Measurements from ENCODE around the gene PHLDA3.
"Not testable (repeated sequence)": the region's sequence is repeated elsewhere in the genome, so short reads cannot be mapped to it uniquely, and the experiment has no call there.

Gene PHLDA3

DNA sequence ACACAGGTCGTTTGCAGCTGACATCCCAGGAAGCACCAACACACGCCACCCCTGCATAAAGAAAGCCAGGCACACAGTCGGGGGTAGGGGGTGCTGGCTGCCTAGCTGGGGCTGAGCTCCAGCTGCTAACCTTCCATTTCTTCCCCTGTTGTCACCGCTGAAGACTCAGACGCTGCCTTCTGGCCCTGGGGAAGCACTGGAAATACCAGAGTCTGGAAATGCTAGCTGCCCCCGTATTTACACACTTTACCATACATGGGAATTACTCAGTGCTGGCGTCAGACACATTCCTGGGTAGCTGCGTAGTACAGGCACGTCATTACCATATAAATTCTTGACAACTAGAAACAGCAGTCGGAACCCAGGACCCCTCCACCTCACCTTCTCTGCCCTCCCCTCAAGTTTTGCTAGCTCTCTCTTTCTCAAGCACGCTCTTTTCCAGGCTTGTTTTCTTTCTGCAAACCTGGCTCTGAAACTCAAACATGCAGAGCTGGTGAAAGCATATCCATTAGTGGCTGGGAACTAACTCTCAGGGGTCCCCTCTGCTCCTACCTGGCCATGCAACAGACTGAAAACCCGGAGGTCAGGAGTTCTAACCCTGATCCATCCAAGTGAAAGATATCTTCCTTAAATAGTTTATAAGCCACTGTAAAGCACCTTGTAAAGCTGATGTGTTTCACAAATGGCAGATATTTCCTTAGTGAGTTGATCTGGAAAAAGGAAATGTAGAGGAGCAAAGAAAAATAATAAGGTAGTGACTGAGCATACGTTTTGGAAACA lies 34.6 kb upstream of the PHLDA3 start:
- no peak for DNase-seq (ENCODE audit: low read depth in 1 of 2, low spot score in 1 of 2)

DNA sequence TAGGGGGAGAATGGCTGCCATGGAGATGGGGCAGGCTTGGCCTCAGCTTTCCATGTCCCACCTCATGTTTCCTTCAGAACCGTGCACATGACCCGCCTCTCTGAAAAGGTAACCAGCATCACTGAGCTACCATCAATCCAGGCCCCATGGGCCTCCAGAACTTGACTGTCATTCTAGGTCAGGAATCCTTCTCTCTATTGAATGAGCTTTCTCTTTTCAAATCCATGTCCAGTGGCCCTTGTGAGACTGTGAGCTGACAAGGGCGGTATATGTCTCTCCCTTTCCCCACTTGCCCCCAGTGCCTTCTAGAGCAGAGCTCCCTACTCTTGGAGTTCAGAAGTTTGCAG lies 33.5 kb upstream of the PHLDA3 start:
- DNase-seq (ENCODE audit: low read depth in 1 of 2, low spot score in 1 of 2), result no peak

DNA sequence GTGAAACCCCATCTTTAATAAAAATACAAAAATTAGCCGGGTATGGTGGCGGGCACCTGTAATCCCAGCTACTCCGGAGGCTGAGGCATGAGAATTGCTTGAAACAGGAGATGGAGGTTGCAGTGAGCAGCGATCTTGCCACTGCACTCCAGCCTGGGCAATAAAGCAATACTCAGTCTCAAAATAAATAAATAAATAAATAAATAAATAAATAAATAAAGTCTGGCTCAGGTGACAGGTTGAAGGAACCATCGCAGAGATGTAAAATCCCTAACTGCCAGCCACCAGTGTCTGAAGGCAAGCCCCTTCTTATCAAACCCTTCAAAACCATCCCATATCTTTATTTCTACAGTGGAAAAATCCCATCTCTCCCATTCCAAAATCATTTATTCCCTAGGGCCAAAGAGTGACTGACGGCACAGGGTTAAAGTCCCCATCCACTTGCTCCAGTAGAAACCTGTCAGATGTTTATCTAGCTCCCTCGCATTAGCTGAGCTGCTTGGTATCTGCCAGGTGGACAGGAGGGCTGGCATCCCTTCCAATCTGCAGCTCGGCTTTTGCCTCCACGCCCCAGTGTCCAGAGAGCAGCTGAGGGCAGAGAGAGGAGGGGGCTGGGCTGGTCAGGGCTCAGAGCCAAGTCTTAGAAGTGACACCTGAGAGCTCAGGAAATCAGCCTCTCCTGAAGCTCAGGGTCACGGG lies 33.0 kb upstream of the PHLDA3 start:
- DNase-seq (ENCODE audit: low read depth in 1 of 2, low spot score in 1 of 2), result no peak

DNA sequence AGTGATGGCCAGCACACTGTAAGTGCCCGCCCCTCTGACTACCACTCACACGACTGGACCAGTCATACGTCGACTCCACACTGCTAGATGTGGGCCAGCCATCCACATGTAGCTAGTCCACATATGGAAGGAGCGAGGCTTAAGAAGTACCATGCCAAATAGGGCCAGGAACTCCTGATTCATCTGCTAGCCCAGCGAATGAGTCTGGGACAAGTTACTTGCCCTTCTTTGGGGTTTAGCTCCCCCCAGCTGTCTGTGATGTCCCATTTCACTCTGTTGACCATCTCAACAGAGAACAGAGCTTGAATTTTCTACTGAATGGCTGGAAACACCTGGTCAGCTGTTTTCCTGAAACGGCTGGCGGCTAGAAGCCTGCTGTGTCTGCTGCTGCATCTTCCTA lies 32.2 kb upstream of the PHLDA3 start:
- no peak for DNase-seq (ENCODE audit: low read depth in 1 of 2, low spot score in 1 of 2)

DNA sequence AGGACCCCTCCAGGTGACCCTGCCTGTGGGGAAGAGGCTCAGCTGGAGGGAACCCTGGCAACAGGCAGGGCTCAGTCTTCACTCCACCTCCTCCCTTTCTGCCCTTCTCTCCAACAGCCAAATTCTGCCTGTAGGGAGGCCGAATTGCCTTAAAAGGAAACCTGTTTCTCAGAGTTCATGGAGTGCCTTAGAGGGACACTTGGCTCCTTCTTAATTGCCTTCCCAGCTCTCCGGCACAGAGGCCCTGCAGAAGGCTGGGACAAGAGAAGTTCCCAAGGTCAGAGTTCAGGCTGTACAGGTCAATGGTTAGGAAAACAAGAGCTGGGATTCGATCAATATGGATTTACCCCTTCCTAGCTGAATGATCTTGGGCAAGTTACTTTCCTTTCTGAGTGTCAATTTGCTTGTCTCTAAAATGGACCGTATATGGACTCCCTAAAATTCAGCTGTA lies 31.7 kb upstream of the PHLDA3 start:
- DNase-seq (ENCODE audit: low read depth in 1 of 2, low spot score in 1 of 2), result no peak

DNA sequence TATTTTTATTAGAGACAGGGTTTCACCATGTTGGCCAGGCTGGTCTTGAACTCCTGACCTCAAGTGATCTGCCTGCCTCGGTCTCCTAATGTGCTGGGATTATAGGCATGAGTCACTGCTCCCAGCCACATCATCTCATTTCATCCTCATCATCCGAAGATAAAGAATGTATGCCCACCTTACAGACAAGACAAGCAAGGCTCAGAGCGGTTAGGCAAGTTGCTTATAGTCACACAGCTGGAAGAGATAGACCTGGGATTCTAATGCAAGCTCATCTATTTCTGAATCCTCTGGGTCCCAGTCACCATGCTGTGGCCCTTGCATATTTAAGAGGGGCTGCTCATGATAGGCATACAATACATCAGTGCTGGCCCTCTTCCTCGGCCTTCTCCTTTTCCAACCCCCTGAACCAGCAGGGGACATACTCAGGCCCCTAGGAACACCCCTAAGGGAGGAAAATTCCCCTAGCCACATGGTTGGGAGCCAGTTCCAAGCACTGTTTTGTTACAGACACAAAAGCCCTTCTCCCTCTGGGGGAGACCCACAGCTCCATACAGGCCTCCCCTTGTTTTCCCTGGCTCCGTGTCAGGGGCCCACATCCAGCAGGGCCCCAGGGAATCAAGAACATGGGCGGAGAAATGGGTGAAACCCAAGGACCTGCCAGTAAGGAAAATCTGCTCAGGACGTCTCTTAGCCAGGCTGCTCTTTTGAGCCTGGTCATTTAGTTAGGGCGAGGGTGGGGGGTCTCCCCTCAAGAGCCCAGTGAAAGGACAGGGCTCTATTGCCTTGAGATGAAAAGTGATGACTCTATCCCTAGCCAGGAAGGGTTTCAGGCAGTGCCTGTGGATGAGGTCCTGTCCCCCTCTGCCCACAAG lies 31.0 kb upstream of the PHLDA3 start:
- no peak for DNase-seq (ENCODE audit: low read depth in 1 of 2, low spot score in 1 of 2)

DNA sequence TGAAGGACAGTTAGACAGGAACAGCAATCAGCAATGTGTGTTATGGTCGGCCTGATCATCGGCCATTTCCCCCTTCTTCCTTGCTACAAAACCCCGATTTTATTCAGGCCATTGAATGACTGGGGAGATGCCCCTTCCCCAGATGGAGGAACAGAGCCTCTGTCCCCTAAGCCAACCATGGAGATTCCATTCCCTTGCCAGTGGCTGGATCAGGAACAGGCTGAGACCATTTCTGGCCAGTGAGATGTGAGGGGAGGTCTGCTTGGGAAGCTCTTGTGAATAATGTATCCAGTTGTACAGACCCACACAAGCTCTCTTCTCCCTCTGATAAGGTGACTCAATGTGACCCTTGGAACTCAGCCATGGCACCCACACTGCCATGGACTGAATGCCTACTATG lies 30.2 kb upstream of the PHLDA3 start:
- no peak for DNase-seq (ENCODE audit: low read depth in 1 of 2, low spot score in 1 of 2)

DNA sequence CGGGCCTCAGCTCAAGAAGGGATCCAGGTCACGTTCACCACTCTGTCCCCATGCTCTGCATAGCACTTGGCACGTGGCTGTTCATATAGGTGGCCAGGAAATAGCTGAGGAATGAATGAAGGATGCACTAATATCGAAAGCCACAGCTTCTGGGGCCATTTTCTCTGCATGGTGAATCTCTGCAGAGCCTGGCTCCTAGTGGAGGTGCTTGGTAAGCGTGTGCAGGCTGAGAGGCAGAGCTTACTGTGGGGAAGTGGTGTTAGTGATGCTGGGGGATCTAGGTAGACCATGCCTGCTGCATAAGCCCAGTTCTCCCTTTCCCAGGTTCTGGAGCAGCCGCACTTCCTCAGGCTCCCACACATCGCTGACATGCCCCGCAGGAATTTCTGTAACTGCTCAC lies 29.6 kb upstream of the PHLDA3 start:
- no peak for DNase-seq (ENCODE audit: low read depth in 1 of 2, low spot score in 1 of 2)

DNA sequence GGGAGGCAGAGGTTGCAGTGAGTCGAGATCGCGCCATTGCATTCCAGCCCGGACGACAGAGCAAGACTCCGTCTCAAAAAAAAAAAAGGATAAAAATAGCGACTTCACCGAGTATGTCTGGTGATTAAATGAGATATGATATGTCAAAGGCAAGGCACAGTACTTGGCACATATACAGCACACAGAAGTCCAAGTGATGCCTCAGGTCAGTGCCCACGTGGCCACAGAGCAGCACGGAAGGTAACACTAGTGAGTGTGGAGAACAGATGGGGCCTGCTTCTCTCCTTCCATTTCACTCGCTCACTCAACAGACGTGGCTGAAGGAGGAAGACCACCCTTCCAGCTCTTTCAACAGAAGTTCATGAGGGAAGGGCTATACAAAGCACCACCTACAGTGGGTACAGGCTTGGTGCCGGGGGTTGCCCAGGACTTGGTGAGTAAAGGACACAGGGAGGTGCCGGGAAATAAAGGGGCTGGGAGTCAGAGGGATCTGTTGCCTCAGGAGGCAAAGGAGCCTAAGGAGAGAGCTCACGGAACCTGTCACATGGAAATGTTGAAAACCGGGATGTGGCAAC lies 29.0 kb upstream of the PHLDA3 start:
- DNase-seq (ENCODE audit: low read depth in 1 of 2, low spot score in 1 of 2), result no peak

DNA sequence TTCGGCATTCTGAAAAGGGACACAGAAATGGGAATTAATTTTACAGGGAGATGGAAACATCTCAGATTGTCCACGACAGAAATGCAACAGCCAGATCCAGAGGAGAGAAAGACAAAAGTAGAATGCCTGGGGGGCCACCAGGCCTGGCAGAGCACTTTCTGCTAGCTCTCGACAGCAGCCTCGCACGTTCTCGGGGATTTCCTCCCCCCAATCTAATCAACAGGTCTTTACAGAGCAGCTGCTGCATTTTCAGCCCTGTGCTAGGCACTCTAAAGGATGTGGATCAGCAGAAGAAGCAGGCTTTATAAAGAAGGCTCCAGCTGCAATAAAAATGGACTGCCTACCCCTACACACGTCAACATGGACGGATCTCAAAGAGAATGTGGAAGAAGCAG lies 27.3 kb upstream of the PHLDA3 start:
- DNase-seq (ENCODE audit: low read depth in 1 of 2, low spot score in 1 of 2), result no peak

DNA sequence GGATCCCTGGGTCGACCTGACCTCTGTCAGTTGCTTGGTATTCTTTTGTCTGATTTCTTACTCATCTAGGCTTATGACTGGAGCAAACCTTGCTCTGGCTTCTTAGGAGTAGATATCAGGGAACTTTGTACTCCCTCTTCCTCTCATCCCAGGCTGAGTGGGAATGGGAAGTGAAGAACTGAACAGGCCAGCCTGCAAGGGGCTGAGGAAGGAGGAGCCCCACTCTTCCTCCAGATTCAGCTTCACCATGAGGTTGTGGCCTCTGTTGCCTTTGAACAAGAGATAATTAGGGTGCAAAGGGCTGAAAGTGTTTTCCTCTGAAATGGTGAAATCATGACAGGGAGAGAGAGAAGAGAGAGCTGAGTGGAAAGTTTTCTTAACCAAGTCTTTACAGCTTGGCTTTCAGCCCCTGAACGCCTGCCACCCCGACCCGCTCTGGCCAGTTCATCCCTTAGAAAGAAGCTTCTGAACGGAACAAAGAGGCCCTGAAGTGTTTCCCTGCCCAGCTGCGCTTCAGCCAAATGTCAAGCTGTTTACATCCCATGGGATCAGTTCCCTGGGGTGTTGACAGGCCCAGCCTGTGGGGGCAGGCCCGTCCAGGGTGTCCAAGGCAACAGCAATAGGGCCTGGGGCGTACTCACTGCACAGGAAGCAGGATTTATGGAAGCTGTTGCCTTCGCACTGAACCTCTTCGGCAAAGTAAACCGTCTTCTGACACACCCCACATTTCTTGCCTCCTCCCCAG lies 26.7 kb upstream of the PHLDA3 start:
- no peak for DNase-seq (ENCODE audit: low read depth in 1 of 2, low spot score in 1 of 2)

DNA sequence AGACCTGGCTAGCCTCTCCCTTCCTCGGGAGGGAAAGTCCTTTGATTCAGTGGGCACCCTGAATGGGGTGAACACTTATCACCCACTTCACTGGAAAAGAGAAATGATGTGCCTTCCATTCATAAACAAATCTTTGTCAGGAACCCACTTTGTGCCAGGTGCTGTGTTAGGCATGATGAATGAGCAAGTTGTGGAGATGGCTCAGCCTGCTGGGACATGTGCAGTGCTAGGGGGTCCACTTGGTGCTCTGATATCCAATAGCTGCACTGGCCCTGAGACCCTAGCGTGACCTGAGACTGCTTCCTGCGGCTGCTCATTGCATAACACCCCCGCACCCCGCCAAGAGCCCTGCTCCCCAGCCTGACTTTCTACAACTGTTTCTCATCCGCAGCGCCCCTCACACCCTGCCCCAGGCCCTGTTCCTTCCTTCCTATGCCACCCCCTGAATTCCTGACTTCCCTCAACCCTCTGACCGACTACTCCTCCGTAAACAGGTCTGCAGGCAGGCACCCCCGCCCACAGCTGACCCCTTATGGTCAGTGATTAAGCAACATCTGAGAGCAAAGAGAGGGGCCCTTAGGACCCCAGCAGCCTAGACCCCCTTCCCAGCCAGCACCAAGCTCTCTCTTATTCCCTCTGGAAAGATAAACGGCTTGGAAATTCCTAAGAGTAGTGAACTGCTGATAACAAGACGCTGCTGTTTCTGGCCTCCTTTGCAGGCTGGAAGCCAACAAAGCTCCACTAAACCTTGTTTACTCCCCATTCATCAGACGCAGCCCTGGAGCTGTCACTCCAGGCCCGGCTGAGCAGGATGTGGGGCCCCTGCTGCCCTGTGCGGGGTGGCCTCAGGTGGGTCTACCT lies 25.0 kb upstream of the PHLDA3 start:
- no peak for DNase-seq (ENCODE audit: low read depth in 1 of 2, low spot score in 1 of 2)

DNA sequence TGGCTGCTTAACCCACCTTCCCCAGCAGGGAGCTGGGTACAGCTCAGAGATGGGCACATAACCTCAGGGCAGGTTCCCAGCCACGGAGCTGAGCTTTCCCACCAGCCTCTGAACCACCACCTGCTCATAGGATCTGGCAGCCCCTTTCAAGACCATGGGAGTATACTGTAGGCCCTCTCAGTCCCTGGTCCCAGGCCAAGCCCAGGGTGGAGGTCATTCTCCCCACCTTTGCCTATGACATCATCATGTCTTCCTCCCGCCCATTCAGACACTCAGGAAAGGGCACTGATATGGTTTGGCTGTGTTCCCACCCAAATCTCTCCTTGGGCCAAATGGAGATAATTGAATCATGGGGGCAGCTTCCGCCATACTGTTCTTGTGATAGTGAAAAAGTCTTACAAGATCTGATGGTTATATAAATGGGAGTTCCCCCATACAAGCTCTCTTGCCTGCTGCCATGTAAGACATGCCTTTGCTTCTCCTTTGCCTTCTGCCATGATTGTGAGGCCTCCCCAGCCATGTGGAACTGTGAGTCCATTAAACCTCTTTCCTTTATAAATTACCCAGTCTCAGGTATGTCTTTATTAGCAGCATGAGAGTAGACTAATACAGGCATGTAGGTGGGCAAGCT lies 24.2 kb upstream of the PHLDA3 start:
- not testable (repeated sequence) for DNase-seq (ENCODE audit: low read depth in 1 of 2, low spot score in 1 of 2)

DNA sequence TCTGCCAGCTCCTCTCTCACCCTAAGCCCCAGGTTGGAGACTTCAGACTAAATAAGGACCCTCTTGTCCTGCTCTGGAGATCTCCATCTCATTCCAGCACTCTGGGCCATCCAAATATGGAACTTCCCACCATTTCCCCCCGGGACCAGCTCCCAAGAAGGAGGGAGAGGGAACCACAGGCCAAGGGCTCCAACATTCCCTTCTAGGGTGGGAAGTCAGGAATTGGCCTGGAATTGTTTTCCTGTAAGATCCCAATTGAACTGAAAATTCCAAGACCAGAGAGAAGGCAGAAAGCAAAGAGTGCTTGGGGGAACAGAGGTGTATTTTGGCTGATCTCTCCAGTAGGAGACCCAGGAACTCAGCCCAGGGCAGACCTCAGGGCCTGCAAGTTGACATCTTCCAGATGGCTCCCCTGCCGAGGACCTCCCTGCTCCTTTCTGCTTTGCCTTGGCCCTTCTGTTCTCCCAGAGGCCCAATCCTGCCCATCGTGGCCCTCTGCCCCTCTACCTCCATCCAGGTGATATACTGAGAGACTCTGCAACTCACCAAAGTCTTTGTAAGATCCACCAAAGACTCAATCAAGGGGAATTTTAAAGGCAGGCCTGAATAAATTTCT lies 23.0 kb upstream of the PHLDA3 start:
- DNase-seq (ENCODE audit: low read depth in 1 of 2, low spot score in 1 of 2), result no peak

DNA sequence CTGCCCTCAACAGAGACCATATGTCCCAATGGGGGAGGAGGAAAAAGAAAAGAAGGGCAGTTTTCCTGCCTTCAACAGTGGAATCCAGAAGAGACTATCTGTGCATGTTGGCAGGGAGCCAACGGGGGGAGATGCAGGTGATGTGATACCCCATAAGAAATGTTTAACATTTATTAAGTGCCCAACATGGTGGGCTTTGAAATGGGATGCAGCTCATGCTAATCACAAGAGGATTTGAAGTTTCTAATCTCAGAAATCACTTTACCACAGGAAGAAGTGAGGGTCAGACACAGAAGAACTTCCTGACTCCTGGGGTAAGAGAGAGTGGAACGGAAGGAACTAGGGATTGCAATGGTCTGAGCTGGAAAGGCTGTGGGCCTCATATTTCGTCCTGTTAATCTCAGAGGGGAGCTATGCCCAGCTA lies 21.7 kb upstream of the PHLDA3 start:
- DNase-seq (ENCODE audit: low read depth in 1 of 2, low spot score in 1 of 2), result no peak

DNA sequence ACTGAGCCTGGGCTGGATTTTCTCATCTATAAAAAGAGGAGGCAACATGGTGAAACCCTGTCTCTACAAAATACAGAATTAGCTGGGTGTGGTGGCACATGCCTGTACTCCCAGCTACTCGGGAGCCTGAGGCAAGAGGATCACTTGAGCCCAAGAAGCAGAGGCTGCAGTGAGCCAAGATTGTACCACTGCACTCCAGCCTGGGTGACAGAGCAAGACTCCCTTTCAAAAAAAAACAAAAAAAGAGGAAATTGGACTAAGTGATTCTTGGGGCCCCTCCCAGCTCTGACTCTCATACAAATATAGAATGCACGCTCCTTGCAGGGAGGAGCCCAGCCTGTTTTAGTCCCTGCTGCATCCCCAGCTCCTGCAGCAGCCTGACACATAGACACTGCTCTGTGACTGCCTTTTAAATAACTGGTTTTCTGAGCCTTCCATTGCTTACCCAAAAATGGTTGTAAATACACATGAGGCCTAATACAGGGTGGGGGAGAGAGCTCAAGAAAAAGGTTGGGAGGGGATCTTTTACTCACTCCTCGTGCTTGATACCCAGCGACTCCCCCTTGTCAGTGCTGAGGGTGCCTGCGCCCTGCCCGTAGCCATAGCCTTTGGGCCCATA lies 20.8 kb upstream of the PHLDA3 start:
- DNase-seq (ENCODE audit: low read depth in 1 of 2, low spot score in 1 of 2), result no peak

DNA sequence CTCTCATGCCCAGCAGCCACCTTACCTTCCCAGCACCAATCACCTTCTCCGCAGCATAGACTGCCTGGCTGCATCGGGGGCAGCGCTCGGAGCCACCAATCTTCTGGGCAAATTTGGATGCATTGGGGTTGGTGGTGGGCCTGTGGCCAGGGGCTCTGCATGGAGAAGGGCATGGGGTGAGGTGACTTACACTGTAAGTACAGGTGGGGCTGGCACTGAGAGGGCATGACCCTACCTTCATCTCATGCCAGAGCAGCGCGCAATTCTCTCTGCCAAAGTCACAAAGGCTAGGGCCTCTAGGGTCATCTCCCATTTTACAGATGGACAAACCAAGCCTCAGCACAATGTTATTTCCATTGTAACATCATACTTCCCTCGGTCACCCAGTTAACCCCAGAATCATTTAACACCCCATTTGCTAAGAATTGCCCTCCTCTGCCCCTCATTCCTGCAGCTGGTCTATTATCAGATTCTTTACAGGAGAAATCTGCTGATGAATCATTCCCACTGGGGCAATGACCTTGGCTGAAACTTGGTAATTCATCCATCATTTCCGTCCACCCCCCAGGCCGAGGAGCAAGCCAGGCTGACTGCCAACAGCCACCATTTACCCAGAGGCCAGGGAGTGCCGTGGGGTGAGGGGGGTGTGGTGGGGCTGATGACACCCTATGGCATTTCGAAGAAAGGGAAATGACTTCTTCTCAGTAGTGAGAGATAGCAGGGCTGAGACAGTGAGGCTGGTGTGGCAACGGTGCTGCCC lies 20.0 kb upstream of the PHLDA3 start:
- DNase-seq (ENCODE audit: low read depth in 1 of 2, low spot score in 1 of 2), result no peak

DNA sequence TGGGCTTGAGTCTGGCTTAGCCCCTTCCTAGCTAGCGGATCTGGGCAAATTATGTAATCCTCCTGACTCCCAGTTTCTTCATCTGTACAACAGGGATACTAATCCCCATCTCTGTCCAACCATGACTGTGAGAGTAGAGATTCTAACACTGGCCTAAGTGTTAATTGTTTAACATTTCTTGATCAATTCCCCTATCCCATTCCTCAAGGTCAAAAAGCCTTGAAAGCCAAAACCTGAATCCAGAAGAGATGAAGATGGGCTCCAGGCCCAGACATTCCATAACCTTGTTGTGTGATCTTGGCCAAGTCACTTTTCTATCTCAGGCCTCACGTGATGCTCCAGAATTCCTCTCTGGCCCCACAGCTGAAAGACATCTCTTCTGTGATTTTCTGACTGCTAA lies 18.8 kb upstream of the PHLDA3 start:
- no peak for DNase-seq (ENCODE audit: low read depth in 1 of 2, low spot score in 1 of 2)
